ENCODE measurements around the gene BSN. TPM values are rescaled to one million over a fixed set of nuclear protein-coding genes. Genes with fewer than 3 reads are reported as not detected.

The BSN gene
- total and polyA plus RNA-seq, 2 of the 4 experiments (the other 2 are of a cell fraction): under 0.01 to 0.03 TPM

DNA sequence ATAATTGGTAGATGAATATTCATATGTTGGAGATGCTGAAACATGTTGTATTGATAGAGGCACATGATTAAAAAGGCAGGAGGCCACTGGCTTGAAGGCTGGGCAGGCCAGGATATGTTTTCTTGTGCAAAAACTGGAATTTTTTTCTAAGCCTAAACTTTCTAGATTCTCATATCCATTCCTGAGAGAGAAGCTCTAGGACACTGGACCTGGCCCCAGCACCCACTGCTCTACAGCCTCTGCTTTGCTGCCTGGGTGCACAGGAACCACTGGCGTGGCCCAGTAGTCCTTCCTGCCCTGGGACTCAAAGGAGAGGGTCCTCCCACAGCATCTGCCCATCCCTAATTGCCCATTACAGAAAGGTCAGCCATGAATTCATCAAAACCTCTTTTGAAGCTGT, 61.8 kb downstream of the BSN start:
- ATAC-seq (ENCODE audit: low read depth) (peak; percentile 11; the same call in 1 of the 2 replicates), DNase-seq (no peak)
- Histone ChIP-seq H3K14ac (replicated peaks; ENCODE audit: low read depth, low read length) (no peak overlapping the region), H3K9ac (ENCODE audit: low read depth, low read length) (no peak overlapping the region), H3K18ac (ENCODE audit: low read depth, low read length) (no peak overlapping the region), H3K4me2 (ENCODE audit: low read depth, low read length) (no peak overlapping the region), H3K56ac (ENCODE audit: extremely low read depth, insufficient read depth, low read length) (no peak overlapping the region), H4K8ac (ENCODE audit: low read depth in 2 of 2, low read length in 2 of 2) (no peak overlapping the region), H3K27ac (ENCODE audit: insufficient read depth, low read length) (no peak overlapping the region), H2BK5ac (ENCODE audit: low read depth, low read length, poor library complexity, severe bottlenecking) (no peak overlapping the region), H2BK15ac (ENCODE audit: low read depth, low read length) (no peak overlapping the region), H3K27me3 (ENCODE audit: control insufficient read depth, insufficient read depth, low read length) (peaks cover 8% of the 10 kb centered on the region), H2AK9ac (replicated peaks; ENCODE audit: low read depth, low read length, poor library complexity) (no peak overlapping the region), H3K36me3 (ENCODE audit: control insufficient read depth, insufficient read depth, low read length) (no peaks in the 10 kb centered on the region), H3K4ac (ENCODE audit: low read depth, low read length) (no peak overlapping the region), H3K4me3 (ENCODE audit: insufficient read depth, low read depth, low read length) (no peak overlapping the region), H3K9me3 (ENCODE audit: control insufficient read depth, insufficient read depth, low read length) (no peaks in the 10 kb centered on the region), H2BK120ac (ENCODE audit: low read depth, low read length) (no peak overlapping the region), H2AFZ (replicated peaks; ENCODE audit: low read length, poor library complexity) (no peak overlapping the region), H3K9me1 (ENCODE audit: insufficient read depth, low read length) (no peaks in the 10 kb centered on the region; the same call in 1 of the 2 replicates), H3K79me1 (ENCODE audit: low read depth in 1 of 2, low read length in 2 of 2) (no peaks in the 10 kb centered on the region), H3K23ac (ENCODE audit: low read depth, low read length) (no peak overlapping the region), H4K5ac (ENCODE audit: low read depth, low read length) (no peak overlapping the region), H2AK5ac (ENCODE audit: low read depth, low read length) (no peak overlapping the region), H4K91ac (ENCODE audit: insufficient read depth, low read depth, low read length) (no peak overlapping the region), H3K4me1 (ENCODE audit: control insufficient read depth, insufficient read depth, low read length) (peaks cover 5% of the 10 kb centered on the region), H2BK20ac (ENCODE audit: low read depth, low read length) (no peak overlapping the region), H4K20me1 (ENCODE audit: insufficient read depth, low read length) (no peaks in the 10 kb centered on the region)
- BruUV-seq (replicated peaks): no TSS peak
- intact Hi-C loops (cut with micrococcal nuclease): loop anchor here (5.0 kb wide), 1 partner anchor 49 kb away; no protein-coding TSS in a partner anchor
- CTCF ChIA-PET: no interaction called here
- POLR2A ChIA-PET (ENCODE audit: unreplicated experiment): no interaction called here
- in situ Hi-C loops (cut with MboI; ENCODE audit: low sequenced_read_pairs): no loop called here
- dilution Hi-C loops (cut with HindIII; ENCODE audit: low sequenced_read_pairs, unreplicated experiment): no loop called here
- WGBS, 2 experiments (ENCODE audit: extremely low coverage in 2 of 2, insufficient read length in 1 of 2): no CpG with 5 or more reads among the region's 1 CpG
- no peak for TF ChIP-seq ELK1 (IDR thresholded peaks at IDR 0.05; ENCODE audit: borderline replicate concordance, low read depth, low read length)
- no peak for TF ChIP-seq CHD1 (IDR thresholded peaks at IDR 0.05; ENCODE audit: low read depth, low read length)
- no peak for TF ChIP-seq NFE2L2 (IDR thresholded peaks at IDR 0.05; ENCODE audit: low read depth, low read length)
- no peak for TF ChIP-seq SMC3 (IDR thresholded peaks at IDR 0.05; ENCODE audit: low read depth, low read length)
- no peak for TF ChIP-seq RAD21 (IDR thresholded peaks at IDR 0.05; ENCODE audit: low read length)
- no peak for TF ChIP-seq MAFK (IDR thresholded peaks at IDR 0.05; ENCODE audit: low read depth, low read length)
- no peak for TF ChIP-seq POLR2A (IDR thresholded peaks at IDR 0.05; ENCODE audit: low read depth, low read length)
- no peak for TF ChIP-seq RCOR1 (IDR thresholded peaks at IDR 0.05; ENCODE audit: insufficient replicate concordance, low read length)

All from IMR-90 (cell line).